ENCODE data around the gene ARL15. TPM values are rescaled to one million over a fixed set of nuclear protein-coding genes. Genes with fewer than 3 reads are reported as not detected.

Gene ARL15
- total RNA-seq, 1 donor = 22.0 TPM

GRCh38 chr5:54313311-54314270 is 3.2 kb upstream of the ARL15 start:
- no peak for DNase-seq (ENCODE audit: low read depth)

DNA sequence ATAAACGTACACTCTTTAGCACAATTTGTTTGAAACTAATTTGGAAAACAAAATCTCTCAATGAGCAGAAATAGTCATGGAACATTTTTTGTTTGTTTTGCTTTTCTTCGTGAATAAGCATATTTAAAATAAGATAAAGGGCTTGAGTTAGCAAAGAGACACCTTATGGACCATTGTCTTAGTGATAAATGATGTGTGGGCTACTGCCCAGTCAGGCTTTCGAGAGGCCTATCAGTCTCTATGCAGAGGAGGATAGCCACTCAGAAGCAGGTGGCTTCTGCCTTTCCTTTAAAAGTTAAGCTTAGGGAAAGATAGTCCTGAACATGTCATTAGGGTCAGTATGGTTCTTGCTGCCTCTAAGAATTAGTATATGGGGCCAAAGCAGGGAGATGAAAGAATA is 2.1 kb upstream of the ARL15 start:
- no peak for DNase-seq (ENCODE audit: low read depth)
- TF ChIP-seq CTCF (IDR thresholded peaks at IDR 0.05; ENCODE audit: insufficient read depth, low read length) = no peak
- H3K4me3 ChIP-seq (ENCODE audit: low read depth, low read length) = no peak overlapping the region

More at GRCh38 chr5:54313311-54314270, 3.2 kb upstream of the ARL15 start:
- no peak overlapping the region for H3K4me3 ChIP-seq (ENCODE audit: low read depth, low read length)
- TF ChIP-seq CTCF (IDR thresholded peaks at IDR 0.05; ENCODE audit: insufficient read depth, low read length) = no peak

GRCh38 chr5:54311176-54311677 is 854 bp upstream of the ARL15 start:
- DNase-seq (ENCODE audit: low read depth) = peak; percentile 32
- H3K4me3 ChIP-seq (ENCODE audit: low read depth, low read length) = peak overlapping the region; percentile 89
- TF ChIP-seq CTCF (IDR thresholded peaks at IDR 0.05; ENCODE audit: insufficient read depth, low read length) = no peak

GRCh38 chr5:54309691-54310432 is 511 bp downstream of the ARL15 start:
- TF ChIP-seq CTCF (IDR thresholded peaks at IDR 0.05; ENCODE audit: insufficient read depth, low read length) = no peak
- peak; percentile 9 for DNase-seq (ENCODE audit: low read depth)
- peak overlapping the region; percentile 89 for H3K4me3 ChIP-seq (ENCODE audit: low read depth, low read length)

GRCh38 chr5:54309276-54309675 is 1.1 kb downstream of the ARL15 start:
- DNase-seq (ENCODE audit: low read depth) = peak; percentile 35

More at GRCh38 chr5:54309276-54309675, 1.1 kb downstream of the ARL15 start:
- TF ChIP-seq CTCF (IDR thresholded peaks at IDR 0.05; ENCODE audit: insufficient read depth, low read length) = no peak
- H3K4me3 ChIP-seq (ENCODE audit: low read depth, low read length) = peak overlapping the region; percentile 89
